Peyer's patch (tissue), 4 donors: ENCODE data around the gene TMEM94. TPM values are rescaled to one million over a fixed set of nuclear protein-coding genes. Genes with fewer than 3 reads are reported as not detected.
A peak's percentile ranks its signal among the peaks of the same experiment; 100 is the strongest.

Experiments used
- DNase-seq, 3 donors: peaks; one replicate each; pipeline ENCODE4 v3.0.0-alpha.2; 2017 to 2019
- H3K27ac ChIP-seq, 4 donors: fragments of 200-600 bp; sonication (generic); one replicate each; pipeline ENCODE4 v1.5.1; 2016 to 2019
- H3K27me3 ChIP-seq, 2 donors: fragments of 200-600 bp; sonication (generic); one replicate each; pipeline ENCODE4 v1.5.1; 2019
- H3K36me3 ChIP-seq, 3 donors: fragments of 200-600 bp; sonication (generic); one replicate each; pipeline ENCODE4 v1.5.1; 2016 to 2019
- H3K4me1 ChIP-seq, 4 donors: fragments of 200-600 bp; sonication (generic); one replicate each; pipeline ENCODE4 v1.5.1; 2016 to 2019
- H3K4me3 ChIP-seq, 4 donors: fragments of 200-600 bp; sonication (generic); 1 replicate in 3 of 4; 2 replicates in 1 of 4; pipeline ENCODE4 v1.5.1; 2016 to 2019; ENCODE audit warnings: mild to moderate bottlenecking in 1 of 4
- H3K9me3 ChIP-seq, 4 donors: fragments of 200-600 bp; sonication (generic); one replicate each; pipeline ENCODE4 v1.5.1; 2016 to 2019; ENCODE audit warnings: mild to moderate bottlenecking in 1 of 4
- POLR2A ChIP-seq, 2 donors: fragments of 450-650 bp; IDR thresholded peaks; one replicate each; pipeline ENCODE4 v1.5.1; 2017; ENCODE audit warnings: antibody characterized with exemption in 2 of 2, mild to moderate bottlenecking in 2 of 2, moderate library complexity in 2 of 2
- small RNA-seq, 2 donors: library from RNA; depleted of rRNA; stranded (forward); fragments of <200 nt; gene quantifications; one replicate each; pipeline ENCODE3, GENCODE V24; 2016
- total RNA-seq, 4 donors: library from RNA; depleted of rRNA; stranded (reverse); fragments of >200 nt; gene quantifications; one replicate each; pipeline ENCODE4 v1.1.0, GENCODE V29; 2016
- TF ChIP-seq, protein P1 (sequence below), 6 experiments: fragments of 450-650 bp in 4 of 6; fragments of 200-600 bp in 2 of 6; sonication (generic) in 1 of 6; IDR thresholded peaks; one replicate each; pipeline ENCODE4 v1.5.1; 2017 to 2019; ENCODE audit warnings: antibody characterized with exemption in 6 of 6, mild to moderate bottlenecking in 3 of 6, moderate library complexity in 1 of 6

The TMEM94 gene
- total RNA-seq, 4 donors from 2014 or later, result 114 to 340 (median 178) TPM

DNA sequence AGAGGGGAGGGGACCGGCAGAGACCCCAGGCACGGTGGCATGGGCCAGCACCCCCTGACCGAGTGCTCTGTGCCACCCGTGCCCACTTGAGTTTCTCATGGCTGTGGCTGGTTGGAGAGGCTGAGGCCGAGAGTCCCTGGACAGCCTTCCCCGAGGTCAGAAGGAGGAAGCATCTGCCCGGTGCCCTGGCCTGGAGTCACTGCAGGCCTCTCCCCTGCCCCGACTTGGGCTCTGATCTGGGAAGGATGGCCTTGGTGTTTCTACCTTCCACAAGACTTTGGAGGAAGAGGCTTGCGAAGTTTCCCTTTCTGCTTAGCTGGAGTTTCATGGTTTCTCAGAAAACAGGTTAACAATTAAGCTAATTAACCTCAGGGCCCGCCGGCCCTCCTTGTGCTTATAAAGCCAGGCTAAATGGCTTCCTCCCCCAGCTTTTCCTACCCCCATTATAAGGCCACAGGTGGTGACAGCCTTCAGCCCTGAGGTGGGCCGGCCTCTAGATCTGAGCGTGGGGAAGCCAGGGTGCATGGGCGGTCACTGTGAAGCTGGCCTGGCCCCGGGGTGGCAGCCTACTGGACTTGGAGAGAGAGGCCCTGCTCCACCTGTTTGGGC lies 86.4 kb downstream of the TMEM94 start:
- no peak overlapping the region for H3K4me3 ChIP-seq
- peaks cover 0 to 22% (median 0%) of the 10 kb centered on the region in 3 donors for H3K36me3 ChIP-seq
- DNase-seq, result no peak
- H3K4me1 ChIP-seq, result peaks cover 0 to 49% (median 0%) of the 10 kb centered on the region in 4 donors
- no peaks in the 10 kb centered on the region for H3K27me3 ChIP-seq
- peak overlapping the region in 3 of 4 donors; percentile 61 to 82 (median 78) for H3K27ac ChIP-seq
- H3K9me3 ChIP-seq, result no peaks in the 10 kb centered on the region
- TF ChIP-seq, protein P1, sequence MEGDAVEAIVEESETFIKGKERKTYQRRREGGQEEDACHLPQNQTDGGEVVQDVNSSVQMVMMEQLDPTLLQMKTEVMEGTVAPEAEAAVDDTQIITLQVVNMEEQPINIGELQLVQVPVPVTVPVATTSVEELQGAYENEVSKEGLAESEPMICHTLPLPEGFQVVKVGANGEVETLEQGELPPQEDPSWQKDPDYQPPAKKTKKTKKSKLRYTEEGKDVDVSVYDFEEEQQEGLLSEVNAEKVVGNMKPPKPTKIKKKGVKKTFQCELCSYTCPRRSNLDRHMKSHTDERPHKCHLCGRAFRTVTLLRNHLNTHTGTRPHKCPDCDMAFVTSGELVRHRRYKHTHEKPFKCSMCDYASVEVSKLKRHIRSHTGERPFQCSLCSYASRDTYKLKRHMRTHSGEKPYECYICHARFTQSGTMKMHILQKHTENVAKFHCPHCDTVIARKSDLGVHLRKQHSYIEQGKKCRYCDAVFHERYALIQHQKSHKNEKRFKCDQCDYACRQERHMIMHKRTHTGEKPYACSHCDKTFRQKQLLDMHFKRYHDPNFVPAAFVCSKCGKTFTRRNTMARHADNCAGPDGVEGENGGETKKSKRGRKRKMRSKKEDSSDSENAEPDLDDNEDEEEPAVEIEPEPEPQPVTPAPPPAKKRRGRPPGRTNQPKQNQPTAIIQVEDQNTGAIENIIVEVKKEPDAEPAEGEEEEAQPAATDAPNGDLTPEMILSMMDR (IDR thresholded peaks at IDR 0.05), result no peak
- no peak for TF ChIP-seq POLR2A (IDR thresholded peaks at IDR 0.05)

DNA sequence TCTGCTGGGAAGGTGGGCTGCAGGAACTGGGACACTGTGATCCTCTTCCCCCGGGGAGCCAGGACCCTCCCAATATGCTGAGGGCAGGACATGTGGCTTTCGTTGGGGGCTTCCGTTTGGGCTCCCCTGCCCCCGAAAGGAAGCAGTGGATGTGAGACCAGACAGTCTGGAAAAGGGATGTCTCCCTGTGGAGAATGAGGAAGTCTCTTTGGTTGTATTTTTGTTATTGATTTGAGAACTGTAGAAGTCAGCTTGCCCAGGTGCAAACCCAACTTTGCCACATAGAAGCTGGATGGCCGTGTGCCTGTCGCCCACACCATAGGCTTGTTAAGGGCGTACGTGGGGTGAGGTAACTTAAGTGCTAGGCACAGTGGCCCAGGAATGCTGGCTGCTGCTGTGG lies 87.8 kb downstream of the TMEM94 start:
- Histone ChIP-seq H3K36me3 (peaks cover 0 to 22% (median 0%) of the 10 kb centered on the region in 3 donors), H3K27me3 (no peaks in the 10 kb centered on the region), H3K9me3 (no peaks in the 10 kb centered on the region), H3K4me3 (no peak overlapping the region), H3K27ac (no peak overlapping the region), H3K4me1 (peaks cover 0 to 46% (median 0%) of the 10 kb centered on the region in 4 donors)
- no peak for DNase-seq
- TF ChIP-seq, protein P1 (IDR thresholded peaks at IDR 0.05), result no peak
- no peak for TF ChIP-seq POLR2A (IDR thresholded peaks at IDR 0.05)

DNA sequence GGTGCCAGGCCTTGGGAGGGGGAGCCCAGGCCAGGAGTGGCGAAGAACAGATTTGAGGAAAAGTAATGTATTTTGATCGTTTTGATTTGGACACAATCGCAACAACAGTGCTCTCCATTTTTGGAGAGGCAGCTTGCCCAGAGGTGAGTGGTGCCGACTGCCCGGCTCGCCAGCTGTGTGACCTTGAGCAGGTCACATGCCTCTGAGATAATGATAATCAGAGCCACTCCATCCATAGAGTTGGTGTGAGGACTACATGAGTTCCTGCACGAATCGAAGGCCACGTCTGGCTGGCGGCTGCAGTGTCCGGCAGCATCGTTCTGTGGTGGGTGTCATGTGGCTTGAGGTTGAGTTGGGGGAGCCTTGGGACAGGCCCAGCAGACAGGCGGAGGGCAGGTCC lies 89.7 kb downstream of the TMEM94 start:
- H3K27ac ChIP-seq, result no peak overlapping the region
- no peaks in the 10 kb centered on the region for H3K9me3 ChIP-seq
- H3K27me3 ChIP-seq, result no peaks in the 10 kb centered on the region
- peaks cover 0 to 30% (median 0%) of the 10 kb centered on the region in 4 donors for H3K4me1 ChIP-seq
- H3K36me3 ChIP-seq, result peaks cover 0 to 23% (median 0%) of the 10 kb centered on the region in 3 donors
- DNase-seq, result no peak
- TF ChIP-seq, protein P1 (IDR thresholded peaks at IDR 0.05), result no peak
- TF ChIP-seq POLR2A (IDR thresholded peaks at IDR 0.05), result no peak
- H3K4me3 ChIP-seq, result no peak overlapping the region

DNA sequence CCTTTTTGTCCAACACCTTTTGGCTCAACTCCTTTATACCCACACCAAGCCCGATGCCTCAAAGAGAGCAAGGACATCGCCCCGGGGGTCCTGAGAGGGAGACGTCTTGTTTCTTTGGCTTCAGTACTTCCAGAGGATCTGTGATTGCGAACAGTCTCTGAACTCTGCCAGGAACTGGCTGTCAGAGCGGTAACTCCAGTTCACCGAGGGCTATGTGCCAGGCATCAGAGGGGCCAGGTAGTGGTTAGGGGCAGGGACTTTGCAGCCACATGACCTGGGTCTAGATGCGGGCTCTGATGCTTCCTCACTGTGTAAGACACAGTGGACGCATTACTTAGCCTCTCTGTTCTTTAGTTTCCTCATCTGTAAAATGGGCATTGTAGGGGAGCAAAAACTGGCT lies 90.7 kb downstream of the TMEM94 start:
- Histone ChIP-seq H3K9me3 (no peaks in the 10 kb centered on the region), H3K4me3 (no peak overlapping the region), H3K27me3 (no peaks in the 10 kb centered on the region), H3K36me3 (peaks cover 0 to 30% (median 0%) of the 10 kb centered on the region in 3 donors), H3K27ac (peak overlapping the region in 2 of 4 donors; percentile 8 to 32), H3K4me1 (peaks cover 0 to 21% (median 0%) of the 10 kb centered on the region in 4 donors)
- no peak for DNase-seq
- TF ChIP-seq, protein P1 (IDR thresholded peaks at IDR 0.05), result no peak
- no peak for TF ChIP-seq POLR2A (IDR thresholded peaks at IDR 0.05)

DNA sequence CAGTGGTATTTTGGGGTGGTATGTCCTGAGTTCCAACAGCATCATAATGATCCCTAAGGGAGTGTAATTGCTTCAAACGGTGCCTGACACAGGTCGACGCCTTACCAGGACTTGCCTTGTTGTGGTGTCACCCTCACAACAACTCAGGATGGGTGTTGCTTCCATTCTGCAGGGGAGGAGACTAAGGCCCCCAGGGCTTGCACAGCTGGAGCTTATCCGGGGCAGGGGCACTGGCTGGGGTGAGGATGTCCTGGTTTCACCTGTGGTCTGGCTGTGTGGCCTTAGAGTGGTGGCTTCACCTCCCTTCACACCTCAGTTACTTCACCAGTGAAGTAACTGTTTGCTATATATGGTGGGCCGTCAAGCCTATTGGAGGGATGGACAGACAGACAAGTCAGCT lies 92.4 kb downstream of the TMEM94 start:
- TF ChIP-seq, protein P1 (IDR thresholded peaks at IDR 0.05), result no peak
- no peak for TF ChIP-seq POLR2A (IDR thresholded peaks at IDR 0.05)
- DNase-seq, result no peak
- Histone ChIP-seq H3K4me3 (no peak overlapping the region), H3K27ac (peak overlapping the region in 3 of 4 donors; percentile 82 to 97 (median 92)), H3K27me3 (no peaks in the 10 kb centered on the region), H3K9me3 (no peaks in the 10 kb centered on the region), H3K4me1 (peaks cover 0 to 7% (median 0%) of the 10 kb centered on the region in 4 donors), H3K36me3 (peaks cover 0 to 35% (median 0%) of the 10 kb centered on the region in 3 donors)

Small RNA genes within 50 kb of the gene (small RNA-seq; reads per million reads assigned to genes)
- gene RF00019 (0 reads per million in 2 donors), gene RNU6-938P (0 reads per million in 2 donors)

Other genes with a start within 250 kb of the TMEM94 start
- gene GGA3, start 195.0 kb upstream of the TMEM94 start, total RNA-seq, result 100 to 1,000 TPM in 1 of 4 donors, 10 to 100 TPM in 3; 34.0 to 153 (median 77.0) TPM
- gene MRPS7, start 194.8 kb upstream of the TMEM94 start, total RNA-seq, result 10 to 100 TPM; 23.9 to 53.6 (median 45.3) TPM
- gene MIF4GD, start 185.4 kb upstream of the TMEM94 start, total RNA-seq, result 10 to 100 TPM; 14.5 to 35.5 (median 18.9) TPM
- gene SLC25A19, start 167.2 kb upstream of the TMEM94 start, total RNA-seq, result 10 to 100 TPM in 3 of 4 donors, 1 to 10 TPM in 1; 8.2 to 24.8 (median 17.0) TPM
- gene GRB2, start 51.0 kb upstream of the TMEM94 start, total RNA-seq, result 100 to 1,000 TPM in 2 of 4 donors, 10 to 100 TPM in 2; 64.8 to 120 (median 98.3) TPM
- gene CASKIN2, start 58.9 kb downstream of the TMEM94 start, total RNA-seq, result 10 to 100 TPM; 12.4 to 24.0 (median 17.3) TPM
- 10 to 100 TPM; 47.9 to 89.5 (median 80.0) TPM for gene TSEN54, start 59.9 kb downstream of the TMEM94 start, total RNA-seq
- gene LLGL2, start 69.1 kb downstream of the TMEM94 start, total RNA-seq, result 100 to 1,000 TPM; 221 to 563 (median 300) TPM
- gene MYO15B, start 131.2 kb downstream of the TMEM94 start, total RNA-seq, result 1,000 to 10,000 TPM in 3 of 4 donors, 100 to 1,000 TPM in 1; 552 to 2,671 (median 1,951) TPM
- 100 to 1,000 TPM in 1 of 4 donors, 10 to 100 TPM in 2, not detected in 1; 68.8 to 161 (median 97.1) TPM for gene SMIM5, start 176.8 kb downstream of the TMEM94 start, total RNA-seq
- 10 to 100 TPM; 26.3 to 85.0 (median 44.1) TPM for gene RECQL5, start 210.5 kb downstream of the TMEM94 start, total RNA-seq
- 100 to 1,000 TPM in 2 of 4 donors, 10 to 100 TPM in 2; 65.3 to 117 (median 101) TPM for gene SAP30BP, start 210.7 kb downstream of the TMEM94 start, total RNA-seq